H9 (cell line): ENCODE results near the gene LRIG3. TPM values are rescaled to one million over a fixed set of nuclear protein-coding genes. Genes with fewer than 3 reads are reported as not detected.
"Not testable (repeated sequence)": the region's sequence is repeated elsewhere in the genome, so short reads cannot be mapped to it uniquely, and the experiment has no call there.

Source experiments
- DNase-seq: peaks from one replicate; pipeline ENCODE4 v3.0.0-alpha.2; 2017
- H2AFZ ChIP-seq: one replicate; pipeline ENCODE4 v1.6.1; 2013; ENCODE audit warnings: mild to moderate bottlenecking, low read length, control low read depth, moderate library complexity
- H2AK5ac ChIP-seq: 2 replicates; pipeline ENCODE4 v1.6.1; 2013; ENCODE audit warnings: low read length, control low read depth, mixed read lengths; ENCODE audit not compliant: insufficient read length
- H2BK120ac ChIP-seq: one replicate; pipeline ENCODE4 v1.6.1; 2013; ENCODE audit warnings: low read depth, mild to moderate bottlenecking, low read length, control low read depth, inconsistent platforms; ENCODE audit not compliant: poor library complexity, severe bottlenecking
- H2BK12ac ChIP-seq: 2 replicates; pipeline ENCODE4 v1.6.1; 2013; ENCODE audit warnings: low read length, control low read depth, mixed read lengths, low read depth; ENCODE audit not compliant: insufficient read length
- H2BK15ac ChIP-seq: 2 replicates; pipeline ENCODE4 v1.6.1; 2013; ENCODE audit warnings: low read depth, low read length, control low read depth
- H2BK20ac ChIP-seq: one replicate; pipeline ENCODE4 v1.6.1; 2013; ENCODE audit warnings: low read depth, mild to moderate bottlenecking, low read length, control low read depth, inconsistent platforms; ENCODE audit not compliant: poor library complexity, severe bottlenecking
- H2BK5ac ChIP-seq: 2 replicates; pipeline ENCODE4 v1.6.1; 2013; ENCODE audit warnings: low read length, control low read depth, mixed read lengths; ENCODE audit not compliant: insufficient read length
- H3K14ac ChIP-seq: 2 replicates; pipeline ENCODE4 v1.6.1; 2013; ENCODE audit warnings: low read length, control low read depth; ENCODE audit not compliant: insufficient read depth
- H3K18ac ChIP-seq: 2 replicates; pipeline ENCODE4 v1.6.1; 2013; ENCODE audit warnings: low read depth, mild to moderate bottlenecking, mixed read lengths, low read length, control low read depth; ENCODE audit not compliant: insufficient read length
- H3K23ac ChIP-seq: 2 replicates; pipeline ENCODE4 v1.6.1; 2013; ENCODE audit warnings: low read length, control low read depth, mixed read lengths, low read depth; ENCODE audit not compliant: insufficient read length
- H3K23me2 ChIP-seq: 2 replicates; pipeline ENCODE4 v1.6.1; 2013; ENCODE audit warnings: low read depth, mild to moderate bottlenecking, mixed read lengths, low read length, control low read depth; ENCODE audit not compliant: insufficient read length, poor library complexity, severe bottlenecking
- H3K27ac ChIP-seq: 2 replicates; pipeline ENCODE4 v1.5.1; 2013; ENCODE audit warnings: low read length, control low read depth, mixed read lengths, low read depth; ENCODE audit not compliant: insufficient read length
- H3K27me3 ChIP-seq: 2 replicates; pipeline ENCODE4 v1.6.1; 2013; ENCODE audit warnings: low read length, control low read depth, inconsistent platforms; ENCODE audit not compliant: insufficient read depth
- H3K4ac ChIP-seq: 2 replicates; pipeline ENCODE4 v1.6.1; 2013; ENCODE audit warnings: low read depth, mild to moderate bottlenecking, control low read depth, inconsistent platforms, low read length, moderate library complexity
- H3K4me1 ChIP-seq: 2 replicates; pipeline ENCODE4 v1.6.1; 2013; ENCODE audit warnings: low read length, control low read depth, inconsistent platforms; ENCODE audit not compliant: insufficient read depth
- H3K4me2 ChIP-seq: 2 replicates; pipeline ENCODE4 v1.6.1; 2013; ENCODE audit warnings: low read length, control low read depth, mixed read lengths; ENCODE audit not compliant: insufficient read length, insufficient read depth
- H3K56ac ChIP-seq: 2 replicates; pipeline ENCODE4 v1.6.1; 2013; ENCODE audit warnings: low read depth, mild to moderate bottlenecking, mixed read lengths, low read length, control low read depth; ENCODE audit not compliant: insufficient read length
- H3K79me1 ChIP-seq: 2 replicates; pipeline ENCODE4 v1.6.1; 2013; ENCODE audit warnings: low read depth, mild to moderate bottlenecking, moderate library complexity, low read length, control low read depth, inconsistent platforms; ENCODE audit not compliant: insufficient read depth, poor library complexity, severe bottlenecking
- H3K79me2 ChIP-seq: 2 replicates; pipeline ENCODE4 v1.6.1; 2013; ENCODE audit warnings: low read length, control low read depth, inconsistent platforms; ENCODE audit not compliant: insufficient read depth
- H3K9ac ChIP-seq: 2 replicates; pipeline ENCODE4 v1.6.1; 2013; ENCODE audit warnings: low read length, control low read depth, mixed read lengths; ENCODE audit not compliant: insufficient read length; ENCODE audit errors: extremely low read depth
- H3K9me3 ChIP-seq: one replicate; pipeline ENCODE4 v1.6.1; 2013; ENCODE audit warnings: low read depth, low read length, inconsistent platforms; ENCODE audit not compliant: control insufficient read depth
- H3T11ph ChIP-seq: one replicate; pipeline ENCODE4 v1.6.1; 2013; ENCODE audit warnings: mild to moderate bottlenecking, low read length, control low read depth, inconsistent platforms
- H4K20me1 ChIP-seq: one replicate; pipeline ENCODE4 v1.6.1; 2013; ENCODE audit not compliant: control insufficient read depth, insufficient read length, insufficient read depth
- H4K5ac ChIP-seq: 2 replicates; pipeline ENCODE4 v1.6.1; 2013; ENCODE audit warnings: low read depth, mild to moderate bottlenecking, mixed read lengths, low read length, control low read depth; ENCODE audit not compliant: insufficient read length
- H4K8ac ChIP-seq: replicated peaks from 2 replicates; pipeline ENCODE4 v1.6.1; 2013; ENCODE audit warnings: low read length, control low read depth, mixed read lengths, low read depth; ENCODE audit not compliant: insufficient read length
- H4K91ac ChIP-seq: 2 replicates; pipeline ENCODE4 v1.6.1; 2013; ENCODE audit warnings: low read depth, mild to moderate bottlenecking, moderate library complexity, mixed read lengths, low read length, control low read depth; ENCODE audit not compliant: insufficient read length
- H3K27ac Mint-ChIP-seq, 3 experiments: 2 replicates in 2 of 3; 3 replicates in 1 of 3; pipeline ENCODE4 v1.8.0; 2020 to 2021; ENCODE audit warnings: mixed read lengths in 3 of 3, mild to moderate bottlenecking in 1 of 3, moderate library complexity in 1 of 3
- H3K27me3 Mint-ChIP-seq: 2 replicates; pipeline ENCODE4 v1.8.0; 2021; ENCODE audit warnings: low read depth, mild to moderate bottlenecking, moderate library complexity, mixed read lengths
- H3K36me3 Mint-ChIP-seq, 3 experiments: 2 replicates in 2 of 3; 3 replicates in 1 of 3; pipeline ENCODE4 v1.8.0; 2020 to 2021; ENCODE audit warnings: low read depth in 3 of 3, mixed read lengths in 3 of 3; ENCODE audit not compliant: insufficient read depth in 1 of 3
- H3K4me1 Mint-ChIP-seq, 2 experiments: 2 replicates each; pipeline ENCODE4 v1.8.0; 2020; ENCODE audit warnings: mixed read lengths in 2 of 2
- H3K4me3 Mint-ChIP-seq, 2 experiments: 2 replicates in 1 of 2; 3 replicates in 1 of 2; pipeline ENCODE4 v1.8.0; 2020 to 2021; ENCODE audit warnings: mild to moderate bottlenecking in 2 of 2, mixed read lengths in 2 of 2, moderate library complexity in 1 of 2
- H3K9me3 Mint-ChIP-seq, 2 experiments: 2 replicates in 1 of 2; 3 replicates in 1 of 2; pipeline ENCODE4 v1.8.0; 2020; ENCODE audit warnings: mild to moderate bottlenecking in 2 of 2, mixed read lengths in 2 of 2, moderate library complexity in 1 of 2
- CTCF ChIP-seq: fragments of 200-600 bp; sonication (generic); conservative IDR thresholded peaks from 3 replicates; pipeline ENCODE4 v1.8.0; 2021; ENCODE audit warnings: antibody characterized with exemption, mild to moderate bottlenecking
- WGBS: extraction: QIAGEN DNeasy Blood & Tissue Kit; methylation state at CpG from one replicate; pipeline ENCODE4 v1.1.7; 2013; ENCODE audit warnings: missing lambda C conversion rate, low lambda C conversion rate, mixed read lengths; ENCODE audit not compliant: insufficient read length; ENCODE audit errors: extremely low coverage; 5-methylcytosine and 5-hydroxymethylcytosine counted together
- total RNA-seq: library from RNA; stranded (reverse); gene quantifications from 2 replicates; pipeline ENCODE4 v1.2.1, GENCODE V29; 2021

The LRIG3 gene
- total RNA-seq, 1 experiment from 2014 or later: 10.9 TPM

GRCh38 chr12:58858030-58858429 is 62.3 kb downstream of the LRIG3 start:
- H3K27ac ChIP-seq: no peak overlapping the region
- no peak overlapping the region for H4K5ac ChIP-seq
- H3K14ac ChIP-seq: no peak overlapping the region
- H3K9me3 Mint-ChIP-seq: no peaks in the 10 kb centered on the region; a peak in 1 of 5 replicates
- H3K36me3 Mint-ChIP-seq: no peaks in the 10 kb centered on the region
- no peak overlapping the region for H3K18ac ChIP-seq
- no peak overlapping the region for H3K56ac ChIP-seq
- H3K4me3 Mint-ChIP-seq: no peak overlapping the region
- no peaks in the 10 kb centered on the region for H3K23me2 ChIP-seq
- no peak overlapping the region for H2BK120ac ChIP-seq
- no peak overlapping the region for H4K91ac ChIP-seq
- TF ChIP-seq CTCF: no peak
- H3K9ac ChIP-seq: no peak overlapping the region
- no peak overlapping the region for H2BK15ac ChIP-seq
- no peak for DNase-seq
- no peak overlapping the region for H3T11ph ChIP-seq
- no peak overlapping the region for H2BK5ac ChIP-seq
- H4K8ac ChIP-seq: no peak overlapping the region
- no peaks in the 10 kb centered on the region for H3K4me1 ChIP-seq
- peaks cover 25% of the 10 kb centered on the region for H3K27me3 Mint-ChIP-seq
- H3K27me3 ChIP-seq: peaks cover 20% of the 10 kb centered on the region; the same call in 1 of the 2 replicates
- H3K27ac Mint-ChIP-seq: no peak overlapping the region; a peak in 1 of 7 replicates
- no peak overlapping the region for H2BK20ac ChIP-seq
- H3K9me3 ChIP-seq: no peaks in the 10 kb centered on the region
- H3K79me2 ChIP-seq: no peaks in the 10 kb centered on the region
- no peak overlapping the region for H2AFZ ChIP-seq
- H4K20me1 ChIP-seq: no peaks in the 10 kb centered on the region
- H3K79me1 ChIP-seq: no peaks in the 10 kb centered on the region
- no peak overlapping the region for H3K23ac ChIP-seq
- H3K4me1 Mint-ChIP-seq: peaks cover 31 to 36% of the 10 kb centered on the region in 2 experiments
- no CpG with 5 or more reads among the region's 5 CpGs for WGBS
- H2AK5ac ChIP-seq: no peak overlapping the region
- no peak overlapping the region for H3K4me2 ChIP-seq
- H3K4ac ChIP-seq: no peak overlapping the region
- no peak overlapping the region for H2BK12ac ChIP-seq

- not testable (repeated sequence) for H4K20me1 ChIP-seq, H3K79me2 ChIP-seq, H2BK15ac ChIP-seq, H3T11ph ChIP-seq, H3K9me3 ChIP-seq, H3K4me3 Mint-ChIP-seq, H3K27ac ChIP-seq, H2BK12ac ChIP-seq, H3K4me2 ChIP-seq, H3K9ac ChIP-seq, H3K9me3 Mint-ChIP-seq, H2BK20ac ChIP-seq, H4K91ac ChIP-seq, H2BK120ac ChIP-seq, H4K8ac ChIP-seq, H4K5ac ChIP-seq, H3K23ac ChIP-seq, H3K4ac ChIP-seq, H3K56ac ChIP-seq, H2AFZ ChIP-seq, H3K14ac ChIP-seq, H3K18ac ChIP-seq, H3K23me2 ChIP-seq, DNase-seq, H2AK5ac ChIP-seq, H2BK5ac ChIP-seq, H3K4me1 ChIP-seq, H3K36me3 Mint-ChIP-seq, H3K27ac Mint-ChIP-seq, H3K79me1 ChIP-seq
- H3K27me3 Mint-ChIP-seq: peaks cover 25% of the 10 kb centered on the region
- H3K4me1 Mint-ChIP-seq: peaks cover 31 to 36% of the 10 kb centered on the region in 2 experiments
- no CpG with 5 or more reads among the region's 1 CpG for WGBS
- H3K27me3 ChIP-seq: peaks cover 16% of the 10 kb centered on the region; the same call in 1 of the 2 replicates
These were observed 63.1 kb downstream of the LRIG3 start for GRCh38 chr12:58857206-58857605.
